ENCODE data around the gene ARID1B. TPM values are rescaled to one million over a fixed set of nuclear protein-coding genes. Genes with fewer than 3 reads are reported as not detected.

ARID1B gene
- total RNA-seq, 4 donors from 2014 or later: 70.5 to 135 (median 78.2) TPM

GRCh38 chr6:156741287-156742073, 35.7 kb upstream of the ARID1B start:
- DNase-seq (ENCODE audit: low spot score) (no peak), ATAC-seq (ENCODE audit: low FRiP score) (no peak)
- no peak for TF ChIP-seq CTCF (IDR thresholded peaks at IDR 0.05)

- DNase-seq (ENCODE audit: low spot score) (no peak), ATAC-seq (ENCODE audit: low FRiP score) (no peak)
- TF ChIP-seq CTCF (IDR thresholded peaks at IDR 0.05): no peak
Measured at GRCh38 chr6:156747715-156748114, 29.5 kb upstream of the ARID1B start.

GRCh38 chr6:156748504-156748903, 28.7 kb upstream of the ARID1B start:
- TF ChIP-seq CTCF (IDR thresholded peaks at IDR 0.05): no peak
- ATAC-seq (ENCODE audit: low FRiP score): no peak
- DNase-seq (ENCODE audit: low spot score): no peak

GRCh38 chr6:156752666-156753301, 24.4 kb upstream of the ARID1B start:
- ATAC-seq (ENCODE audit: low FRiP score) (no peak), DNase-seq (ENCODE audit: low spot score) (no peak)
- no peak for TF ChIP-seq CTCF (IDR thresholded peaks at IDR 0.05)

GRCh38 chr6:156756630-156757610, 20.3 kb upstream of the ARID1B start:
- ATAC-seq (ENCODE audit: low FRiP score) (no peak), DNase-seq (ENCODE audit: low spot score) (no peak)
- TF ChIP-seq CTCF (IDR thresholded peaks at IDR 0.05): no peak

- DNase-seq (ENCODE audit: low spot score): no peak
- TF ChIP-seq CTCF (IDR thresholded peaks at IDR 0.05): no peak
- ATAC-seq (ENCODE audit: low FRiP score): no peak
Measured at GRCh38 chr6:156757849-156758248, 19.3 kb upstream of the ARID1B start.
